Upper lobe of right lung (tissue), 1 donor: Measurements from ENCODE around the gene PIK3IP1. TPM values are rescaled to one million over a fixed set of nuclear protein-coding genes. Genes with fewer than 3 reads are reported as not detected.

Experiments used
- ATAC-seq: fragments of 200-7000 bp; cut with Tn5 transposase; one replicate; pipeline ENCODE4 v1.9.1; 2020; ENCODE audit warnings: mild to moderate bottlenecking, moderate library complexity
- DNase-seq: peaks from one replicate; pipeline ENCODE4 v3.0.0-alpha.2; 2020
- H3K27ac ChIP-seq: fragments of 200-600 bp; one replicate; pipeline ENCODE4 v1.8.0; 2022
- H3K27me3 ChIP-seq: fragments of 200-600 bp; one replicate; pipeline ENCODE4 v1.8.0; 2022; ENCODE audit warnings: mild to moderate bottlenecking
- H3K36me3 ChIP-seq: fragments of 200-600 bp; one replicate; pipeline ENCODE4 v1.8.0; 2022
- H3K4me1 ChIP-seq: fragments of 200-600 bp; one replicate; pipeline ENCODE4 v1.8.0; 2022
- H3K4me3 ChIP-seq: fragments of 200-600 bp; one replicate; pipeline ENCODE4 v1.8.0; 2022; ENCODE audit warnings: mild to moderate bottlenecking
- H3K9me3 ChIP-seq: fragments of 200-600 bp; one replicate; pipeline ENCODE4 v1.8.0; 2022
- CTCF ChIP-seq: fragments of 200-600 bp; IDR thresholded peaks from one replicate; pipeline ENCODE4 v1.8.0; 2022; ENCODE audit warnings: antibody characterized with exemption
- intact Hi-C: fragments of 100-400 bp; cut with DNase I; formaldehyde crosslinking; loops from one replicate; pipeline ENCODE4 v1.11.0; 2022
- long read RNA-seq: library from polyadenylated mRNA; unstranded; transcript quantifications from one replicate; pipeline ENCODE4 v2.0.0, GENCODE V29; 2021
- total RNA-seq: library from RNA; stranded (reverse); fragmentation: NEBNext Ultra II Directional; extraction: Animal tissue kit (Norgen Biotek cat#: 25700); gene quantifications from one replicate; pipeline ENCODE4 v1.2.1, GENCODE V29; 2021
- donor health status: DM: no; HTN: yes; CAD: no; lungs with severe emphysema.

Gene PIK3IP1
- total RNA-seq: 56.4 TPM
- long read RNA-seq, transcript PIK3IP1-203 (5 exons, 2,374 nt): minor isoform, 9 of 130 reads
- long read RNA-seq, transcript PIK3IP1-201 (6 exons, 2,467 nt): major isoform, 95 of 130 reads
- long read RNA-seq, transcript PIK3IP1-206 (4 exons, 2,684 nt): minor isoform, 5 of 130 reads
- long read RNA-seq, partial matches to known transcripts: 15 of 130 reads
- long read RNA-seq, other reads (novel, unspliced or antisense): 5 of 130 reads

- H3K36me3 ChIP-seq: peaks cover 21% of the 10 kb centered on the region
- H3K4me1 ChIP-seq: peaks cover 59% of the 10 kb centered on the region
- H3K27ac ChIP-seq: peak within 1 kb of the TSS; percentile 98
- intact Hi-C loops: no loop called here
- ATAC-seq: peak; percentile 72
- peak within 1 kb of the TSS; percentile 72 for H3K4me3 ChIP-seq
- no peaks in the 10 kb centered on the region for H3K9me3 ChIP-seq
- no peaks in the 10 kb centered on the region for H3K27me3 ChIP-seq
- TF ChIP-seq CTCF: peak; percentile 66
- DNase-seq: peak; percentile 91
Measured at GRCh38 chr22:31292236-31292989, at the start of gene PIK3IP1. Gene PIK3IP1, minus strand, starts transcription at chr22:31292488. Its CDS starts 144 bp downstream, at chr22:31292344.

GRCh38 chr22:31341386-31342088 is 49.2 kb upstream of the PIK3IP1 start:
- ATAC-seq (no peak), DNase-seq (no peak)
- Histone ChIP-seq H3K4me3 (no peak overlapping the region), H3K4me1 (peaks cover 47% of the 10 kb centered on the region), H3K27me3 (no peaks in the 10 kb centered on the region), H3K36me3 (peaks cover 53% of the 10 kb centered on the region), H3K9me3 (no peaks in the 10 kb centered on the region), H3K27ac (no peak overlapping the region)
- intact Hi-C loops: no loop called here
- no peak for TF ChIP-seq CTCF

- no peaks in the 10 kb centered on the region for H3K27me3 ChIP-seq
- H3K36me3 ChIP-seq: peaks cover 59% of the 10 kb centered on the region
- H3K27ac ChIP-seq: no peak overlapping the region
- no peak for TF ChIP-seq CTCF
- intact Hi-C loops: no loop called here
- H3K9me3 ChIP-seq: no peaks in the 10 kb centered on the region
- no peak for DNase-seq
- ATAC-seq: no peak
- H3K4me3 ChIP-seq: no peak overlapping the region
- peaks cover 47% of the 10 kb centered on the region for H3K4me1 ChIP-seq
Measured at GRCh38 chr22:31340765-31341247, 48.5 kb upstream of the PIK3IP1 start.

- H3K4me1 ChIP-seq: peaks cover 46% of the 10 kb centered on the region
- DNase-seq (no peak), ATAC-seq (no peak)
- H3K36me3 ChIP-seq: peaks cover 63% of the 10 kb centered on the region
- no peak for TF ChIP-seq CTCF
- no peak overlapping the region for H3K4me3 ChIP-seq
- intact Hi-C loops: no loop called here
- no peak overlapping the region for H3K27ac ChIP-seq
- H3K27me3 ChIP-seq: no peaks in the 10 kb centered on the region
- H3K9me3 ChIP-seq: no peaks in the 10 kb centered on the region
Measured at GRCh38 chr22:31340360-31340759, 48.1 kb upstream of the PIK3IP1 start.

GRCh38 chr22:31339148-31339832 is 47.0 kb upstream of the PIK3IP1 start:
- Histone ChIP-seq H3K27me3 (no peaks in the 10 kb centered on the region), H3K4me1 (peaks cover 36% of the 10 kb centered on the region), H3K9me3 (no peaks in the 10 kb centered on the region), H3K36me3 (peaks cover 74% of the 10 kb centered on the region), H3K4me3 (no peak overlapping the region), H3K27ac (peak overlapping the region; percentile 6)
- DNase-seq: no peak
- no peak for TF ChIP-seq CTCF
- intact Hi-C loops: no loop called here
- no peak for ATAC-seq
